SW480 (cell line): ENCODE data around the gene FBXO44.
A peak's percentile ranks its signal among the peaks of the same experiment; 100 is the strongest.

Source experiments
- DNase-seq: peaks from one replicate; pipeline ENCODE4 v3.0.0-alpha.2; 2016; ENCODE audit warnings: low spot score

Gene FBXO44

GRCh38 chr1:11640101-11640500, 14.6 kb upstream of the FBXO44 start:
- no peak for DNase-seq

GRCh38 chr1:11640944-11641343, 13.7 kb upstream of the FBXO44 start:
- DNase-seq, result no peak

GRCh38 chr1:11641776-11642305, 12.8 kb upstream of the FBXO44 start:
- no peak for DNase-seq

GRCh38 chr1:11642418-11643017, 12.2 kb upstream of the FBXO44 start:
- peak; percentile 50 for DNase-seq

GRCh38 chr1:11643782-11644181, 10.9 kb upstream of the FBXO44 start:
- DNase-seq, result no peak

- no peak for DNase-seq
Measured at GRCh38 chr1:11645270-11645669, 9.4 kb upstream of the FBXO44 start.

- DNase-seq, result peak; percentile 74
Measured at GRCh38 chr1:11645670-11646265, 8.9 kb upstream of the FBXO44 start.

- no peak for DNase-seq
Measured at GRCh38 chr1:11646317-11646716, 8.4 kb upstream of the FBXO44 start.

GRCh38 chr1:11647333-11647732, 7.3 kb upstream of the FBXO44 start:
- no peak for DNase-seq

- DNase-seq, result no peak
Measured at GRCh38 chr1:11648039-11648438, 6.6 kb upstream of the FBXO44 start.

GRCh38 chr1:11648732-11649158, 5.9 kb upstream of the FBXO44 start:
- DNase-seq, result no peak

GRCh38 chr1:11649237-11649623, 5.4 kb upstream of the FBXO44 start:
- DNase-seq, result no peak

GRCh38 chr1:11649624-11650330, 4.9 kb upstream of the FBXO44 start:
- no peak for DNase-seq

GRCh38 chr1:11650331-11650991, 4.2 kb upstream of the FBXO44 start:
- peak; percentile 48 for DNase-seq

GRCh38 chr1:11651017-11651416, 3.7 kb upstream of the FBXO44 start:
- no peak for DNase-seq

- no peak for DNase-seq
Measured at GRCh38 chr1:11652203-11652780, 2.4 kb upstream of the FBXO44 start.

- DNase-seq, result peak; percentile 91
Measured at GRCh38 chr1:11653101-11653860, 1.4 kb upstream of the FBXO44 start.

- DNase-seq, result no peak
Measured at GRCh38 chr1:11653861-11654136, 878 bp upstream of the FBXO44 start.

- DNase-seq, result no peak
Measured at GRCh38 chr1:11654939-11655808, 497 bp downstream of the FBXO44 start.

GRCh38 chr1:11657654-11658053, 3.0 kb downstream of the FBXO44 start:
- no peak for DNase-seq

GRCh38 chr1:11658542-11658941, 3.9 kb downstream of the FBXO44 start:
- DNase-seq, result no peak
